Brain microvascular endothelial cell (primary cell): ENCODE results near the gene RASSF1.

Experiments used
- DNase-seq: peaks from one replicate; pipeline ENCODE4 v3.0.0-alpha.2; 2020
- H3K27ac ChIP-seq: fragments of 250-450 bp; sonication (Bioruptor Pico); 2 replicates; pipeline ENCODE4 v1.5.1; 2020; ENCODE audit warnings: mild to moderate bottlenecking, moderate library complexity
- H3K27me3 ChIP-seq: fragments of 250-450 bp; sonication (Bioruptor Pico); replicated peaks from 2 replicates; pipeline ENCODE4 v1.5.1; 2020; ENCODE audit warnings: mild to moderate bottlenecking
- H3K36me3 ChIP-seq: fragments of 250-450 bp; sonication (Bioruptor Pico); replicated peaks from 2 replicates; pipeline ENCODE4 v1.5.1; 2020; ENCODE audit warnings: mild to moderate bottlenecking
- H3K4me3 ChIP-seq: 2 replicates; pipeline ENCODE4 v1.5.1; 2011; ENCODE audit warnings: low read depth, mild to moderate bottlenecking, control low read depth, low read length, moderate library complexity
- in situ Hi-C: cut with HindIII; loops from 2 replicates; pipeline ENCODE4 v1.10.0; 2017; ENCODE audit warnings: low sequenced_read_pairs, low pct_ligation_motif_present
- TF ChIP-seq, protein P1 (sequence below): IDR thresholded peaks from 2 replicates; pipeline ENCODE4 v1.5.1; 2011; ENCODE audit warnings: low read depth, mild to moderate bottlenecking, moderate library complexity, low read length, control low read depth, inconsistent platforms; ENCODE audit errors: missing control alignments

The RASSF1 gene

DNA sequence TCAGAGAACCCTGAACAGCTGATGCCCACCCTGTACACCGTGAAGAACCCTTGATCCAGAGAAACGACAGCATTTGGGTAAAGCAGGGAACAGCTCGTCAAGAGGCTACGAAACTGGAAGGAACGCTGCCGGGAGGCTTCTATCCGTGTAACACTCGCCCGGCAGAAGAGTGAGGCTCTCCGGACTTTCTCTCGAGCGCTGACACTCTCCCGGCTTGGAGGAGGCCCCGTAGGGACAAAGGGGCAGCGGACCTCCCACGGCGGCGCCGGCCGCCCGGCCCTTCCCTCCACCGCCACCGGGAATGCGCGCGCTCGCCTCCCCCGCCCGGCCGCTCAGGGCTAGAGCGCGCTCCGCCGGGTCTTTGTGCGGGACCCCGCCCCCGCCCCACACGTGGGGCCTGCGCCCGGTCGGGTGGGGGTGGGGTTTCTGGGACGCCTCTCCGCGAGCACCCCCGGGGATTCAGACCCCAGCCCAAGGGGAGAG is 19.7 kb downstream of the RASSF1 start:
- TF ChIP-seq, protein P1, sequence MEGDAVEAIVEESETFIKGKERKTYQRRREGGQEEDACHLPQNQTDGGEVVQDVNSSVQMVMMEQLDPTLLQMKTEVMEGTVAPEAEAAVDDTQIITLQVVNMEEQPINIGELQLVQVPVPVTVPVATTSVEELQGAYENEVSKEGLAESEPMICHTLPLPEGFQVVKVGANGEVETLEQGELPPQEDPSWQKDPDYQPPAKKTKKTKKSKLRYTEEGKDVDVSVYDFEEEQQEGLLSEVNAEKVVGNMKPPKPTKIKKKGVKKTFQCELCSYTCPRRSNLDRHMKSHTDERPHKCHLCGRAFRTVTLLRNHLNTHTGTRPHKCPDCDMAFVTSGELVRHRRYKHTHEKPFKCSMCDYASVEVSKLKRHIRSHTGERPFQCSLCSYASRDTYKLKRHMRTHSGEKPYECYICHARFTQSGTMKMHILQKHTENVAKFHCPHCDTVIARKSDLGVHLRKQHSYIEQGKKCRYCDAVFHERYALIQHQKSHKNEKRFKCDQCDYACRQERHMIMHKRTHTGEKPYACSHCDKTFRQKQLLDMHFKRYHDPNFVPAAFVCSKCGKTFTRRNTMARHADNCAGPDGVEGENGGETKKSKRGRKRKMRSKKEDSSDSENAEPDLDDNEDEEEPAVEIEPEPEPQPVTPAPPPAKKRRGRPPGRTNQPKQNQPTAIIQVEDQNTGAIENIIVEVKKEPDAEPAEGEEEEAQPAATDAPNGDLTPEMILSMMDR = no peak
- H3K27me3 ChIP-seq = no peaks in the 10 kb centered on the region
- H3K4me3 ChIP-seq = peak overlapping the region; percentile 78

DNA sequence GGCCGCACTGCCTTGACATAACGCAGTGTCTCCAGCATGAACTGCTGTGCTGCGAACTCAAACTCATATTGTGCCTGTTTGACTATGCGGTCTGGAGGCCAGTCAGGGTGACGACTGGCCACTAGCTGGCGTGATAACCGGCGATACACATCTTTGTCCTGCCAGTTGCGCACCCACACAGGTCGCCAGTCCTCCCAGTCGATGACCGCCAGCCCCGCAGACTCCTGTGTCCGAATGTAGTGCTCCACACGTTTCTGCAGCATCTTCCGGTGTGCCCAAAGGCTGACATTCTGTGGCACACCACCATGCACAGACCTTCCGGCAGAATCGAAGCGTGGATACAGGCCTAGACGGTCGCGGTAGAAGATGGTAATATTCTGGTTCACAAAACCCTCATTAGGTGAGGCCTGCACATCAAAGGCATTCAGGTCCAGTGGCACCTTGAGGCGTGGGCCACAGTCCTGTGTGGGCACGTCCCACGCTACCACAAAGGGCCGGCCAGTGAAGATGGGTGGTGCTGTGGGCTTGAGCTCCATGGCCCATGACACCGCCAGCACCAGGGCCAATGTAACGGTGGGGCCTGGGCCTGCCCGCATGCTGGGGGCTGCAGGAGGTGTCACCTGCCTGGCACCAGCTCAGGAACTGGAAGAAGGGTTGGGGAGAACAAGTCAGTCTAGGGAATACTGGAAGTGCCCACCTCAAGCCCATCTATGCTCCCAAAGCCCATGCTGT is 20.6 kb downstream of the RASSF1 start:
- Histone ChIP-seq H3K27me3 (no peaks in the 10 kb centered on the region), H3K36me3 (peaks cover 9% of the 10 kb centered on the region), H3K27ac (no peak overlapping the region), H3K4me3 (peak overlapping the region; percentile 78)
- in situ Hi-C loops = no loop called here
- TF ChIP-seq, protein P1 = peak; percentile 12
- DNase-seq = no peak

More for the DNA sequence above, 19.7 kb downstream of the RASSF1 start:
- in situ Hi-C loops = no loop called here
- Histone ChIP-seq H3K27ac (peak overlapping the region; percentile 100), H3K36me3 (peaks cover 10% of the 10 kb centered on the region)
- DNase-seq = no peak

DNA sequence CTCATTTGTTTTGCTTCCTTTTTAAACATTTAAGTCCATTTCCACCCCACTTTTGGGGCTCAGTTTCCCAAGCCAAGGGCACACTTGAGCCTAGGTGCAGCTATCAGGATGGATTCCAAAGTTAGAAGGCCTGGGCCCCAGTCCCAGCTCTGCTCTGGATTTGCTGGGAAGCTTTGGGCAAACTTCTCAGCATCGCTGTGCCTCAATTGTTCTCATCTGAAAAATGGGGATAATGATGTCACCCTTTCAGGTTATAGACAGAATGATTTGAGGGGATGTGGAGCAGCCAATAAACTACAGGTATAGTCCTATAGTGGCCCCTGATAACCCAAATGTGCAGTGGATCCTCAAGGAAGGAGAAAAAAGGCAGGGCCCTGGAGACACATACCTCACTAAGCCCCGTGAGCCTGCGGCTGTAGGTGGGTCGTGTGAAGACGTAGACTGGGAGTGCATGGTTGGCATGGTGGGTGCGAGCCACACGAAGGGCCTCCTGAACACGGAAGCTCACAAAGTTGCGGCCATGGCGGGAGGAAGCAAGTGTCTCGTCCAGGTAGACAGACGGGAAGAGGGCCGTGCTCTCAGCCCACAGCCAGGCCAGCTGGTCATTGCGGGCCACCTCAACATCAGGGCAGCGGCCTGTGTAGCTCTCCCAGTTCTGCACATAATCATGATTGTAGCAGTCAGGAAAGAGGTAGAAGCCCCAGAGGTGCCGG is 21.3 kb downstream of the RASSF1 start:
- Histone ChIP-seq H3K36me3 (peaks cover 9% of the 10 kb centered on the region), H3K27ac (no peak overlapping the region)

GRCh38 chr3:50318615-50319014 is 22.0 kb downstream of the RASSF1 start:
- no peak for DNase-seq
- Histone ChIP-seq H3K36me3 (peaks cover 9% of the 10 kb centered on the region), H3K4me3 (no peak overlapping the region), H3K27me3 (no peaks in the 10 kb centered on the region), H3K27ac (no peak overlapping the region)
- in situ Hi-C loops = no loop called here
- TF ChIP-seq, protein P1 = no peak

More for the DNA sequence above, 21.3 kb downstream of the RASSF1 start:
- in situ Hi-C loops = no loop called here
- Histone ChIP-seq H3K4me3 (no peak overlapping the region), H3K27me3 (no peaks in the 10 kb centered on the region)
- DNase-seq = no peak
- TF ChIP-seq, protein P1 = no peak

GRCh38 chr3:50318163-50318562 is 22.5 kb downstream of the RASSF1 start:
- TF ChIP-seq, protein P1 = no peak
- in situ Hi-C loops = no loop called here
- H3K27ac ChIP-seq = no peak overlapping the region
- peaks cover 9% of the 10 kb centered on the region for H3K36me3 ChIP-seq
- DNase-seq = no peak
- H3K27me3 ChIP-seq = no peaks in the 10 kb centered on the region
- H3K4me3 ChIP-seq = no peak overlapping the region
